Esophagus muscularis mucosa (tissue), 4 donors: ENCODE results near the gene UBAC2.

Experiments
- CTCF ChIP-seq, 3 experiments: fragments of 200-600 bp in 2 of 3; fragments of 450-650 bp in 1 of 3; sonication (generic) in 2 of 3; IDR thresholded peaks; one replicate each; pipeline ENCODE4 v1.5.1; 2017 to 2019; ENCODE audit warnings: antibody characterized with exemption in 3 of 3, mild to moderate bottlenecking in 2 of 3, moderate library complexity in 1 of 3
- EP300 ChIP-seq: sonication (generic); formaldehyde crosslinking; IDR thresholded peaks from one replicate; pipeline ENCODE4 v1.6.1; 2017; ENCODE audit warnings: antibody characterized with exemption
- POLR2A ChIP-seq: fragments of 450-650 bp; IDR thresholded peaks from one replicate; pipeline ENCODE4 v1.6.1; 2017; ENCODE audit warnings: antibody characterized with exemption, moderate library complexity, mild to moderate bottlenecking, low read depth

GRCh38 chr13:99223587-99223986 lies 22.9 kb downstream of the UBAC2 start:
- TF ChIP-seq CTCF (IDR thresholded peaks at IDR 0.05) (no peak), POLR2A (no peak), EP300 (no peak)
